Thymus (tissue), 11 donors: Measurements from ENCODE around the gene CCDC9B. TPM values are rescaled to one million over a fixed set of nuclear protein-coding genes. Genes with fewer than 3 reads are reported as not detected.

ENCODE experiments used
- DNase-seq, 9 donors: peaks; one replicate each; pipeline ENCODE4 v3.0.0-alpha.2; 2013; ENCODE audit warnings: low spot score in 9 of 9, low read depth in 6 of 9, missing footprints in 1 of 9
- H3K27ac ChIP-seq, 2 donors: one replicate each; pipeline ENCODE4 v1.5.1; 2013; ENCODE audit warnings: control low read depth in 1 of 2, low read depth in 1 of 2, low read length in 1 of 2, mild to moderate bottlenecking in 1 of 2, moderate library complexity in 1 of 2
- H3K27me3 ChIP-seq, 2 donors: one replicate each; pipeline ENCODE4 v1.5.1; 2013; ENCODE audit warnings: low read length in 1 of 2; ENCODE audit not compliant: control insufficient read depth in 2 of 2, insufficient read depth in 1 of 2
- H3K36me3 ChIP-seq, 2 donors: one replicate each; pipeline ENCODE4 v1.5.1; 2013; ENCODE audit warnings: low read length in 1 of 2, mild to moderate bottlenecking in 1 of 2, moderate library complexity in 1 of 2; ENCODE audit not compliant: control insufficient read depth in 2 of 2, insufficient read depth in 2 of 2
- H3K4me1 ChIP-seq, 2 donors: one replicate each; pipeline ENCODE4 v1.5.1; 2013; ENCODE audit warnings: low read length in 2 of 2; ENCODE audit not compliant: control insufficient read depth in 2 of 2, insufficient read depth in 2 of 2
- H3K4me3 ChIP-seq, 2 donors: one replicate each; pipeline ENCODE4 v1.5.1; 2013; ENCODE audit warnings: low read length in 2 of 2, control low read depth in 1 of 2, mild to moderate bottlenecking in 1 of 2
- H3K9me3 ChIP-seq, 2 donors: one replicate each; pipeline ENCODE4 v1.5.1; 2013; ENCODE audit warnings: low read length in 1 of 2, mild to moderate bottlenecking in 1 of 2; ENCODE audit not compliant: control insufficient read depth in 2 of 2, insufficient read depth in 1 of 2
- WGBS: extraction: QIAGEN DNeasy Blood & Tissue Kit; methylation state at CpG from one replicate; pipeline ENCODE4 v1.1.7; 2013; 5-methylcytosine and 5-hydroxymethylcytosine counted together
- polyA plus RNA-seq: library from polyadenylated mRNA; stranded (reverse); fragments of 200-250 nt; gene quantifications from one replicate; pipeline ENCODE4 v1.2.3, GENCODE V29; 2013
- total RNA-seq: library from RNA; stranded (reverse); fragments of 120-200 nt; gene quantifications from one replicate; pipeline ENCODE4 v1.2.4, GENCODE V29; 2013
- donor health status: healthy.

CCDC9B gene
- total and polyA plus RNA-seq, 2 donors = 0.28 to 3.6 TPM

DNA sequence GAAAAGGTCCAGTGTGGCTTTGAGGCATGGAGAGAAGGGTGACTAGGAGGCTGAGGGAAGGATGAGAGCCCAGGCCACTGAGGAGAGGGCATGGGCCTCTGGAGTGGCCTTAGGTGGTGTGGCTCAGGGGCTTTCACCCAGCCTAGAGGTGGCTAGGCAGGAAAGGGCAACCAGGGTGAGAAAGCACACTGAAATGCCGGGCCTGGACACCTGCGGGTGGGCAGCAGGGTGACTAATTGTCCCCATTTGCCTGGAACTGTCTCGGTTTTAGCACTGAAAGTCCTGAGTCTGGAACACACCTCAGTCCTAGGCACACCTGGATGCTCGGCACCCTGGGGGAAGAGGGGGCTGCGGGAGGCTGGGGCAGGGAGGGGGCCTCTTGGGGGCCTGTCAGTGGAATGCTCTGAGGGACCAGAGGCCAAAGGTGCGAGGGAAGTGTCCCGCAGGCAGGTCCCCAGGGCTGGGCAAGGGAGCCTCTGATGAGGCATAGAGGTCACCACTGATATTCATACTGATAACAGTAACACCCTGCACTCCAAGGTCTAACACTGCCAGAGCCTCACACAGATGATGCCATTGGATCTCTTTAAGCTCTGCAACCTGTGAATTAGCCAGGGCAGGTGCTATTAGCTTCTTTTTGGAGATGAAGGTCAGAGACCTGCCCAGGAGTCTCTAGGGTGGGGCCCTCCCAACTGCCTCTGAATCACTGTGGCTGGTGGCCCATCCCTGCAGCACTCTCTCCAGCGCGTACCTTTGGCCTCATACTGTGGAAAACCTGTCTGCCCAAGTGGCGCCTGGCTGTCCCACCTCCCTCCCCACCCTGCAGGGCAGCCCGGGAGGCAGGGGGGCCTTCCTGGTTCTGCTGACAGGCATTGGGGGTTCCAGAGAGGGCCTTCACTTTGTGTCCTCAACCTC lies 7.1 kb upstream of the CCDC9B start:
- Histone ChIP-seq H3K36me3 (no peaks in the 10 kb centered on the region), H3K4me1 (no peaks in the 10 kb centered on the region), H3K27ac (no peak overlapping the region), H3K27me3 (no peaks in the 10 kb centered on the region), H3K9me3 (no peaks in the 10 kb centered on the region), H3K4me3 (no peak overlapping the region)
- DNase-seq = no peak
- WGBS = 93% methylated on average over 11 of the region's 11 CpGs

DNA sequence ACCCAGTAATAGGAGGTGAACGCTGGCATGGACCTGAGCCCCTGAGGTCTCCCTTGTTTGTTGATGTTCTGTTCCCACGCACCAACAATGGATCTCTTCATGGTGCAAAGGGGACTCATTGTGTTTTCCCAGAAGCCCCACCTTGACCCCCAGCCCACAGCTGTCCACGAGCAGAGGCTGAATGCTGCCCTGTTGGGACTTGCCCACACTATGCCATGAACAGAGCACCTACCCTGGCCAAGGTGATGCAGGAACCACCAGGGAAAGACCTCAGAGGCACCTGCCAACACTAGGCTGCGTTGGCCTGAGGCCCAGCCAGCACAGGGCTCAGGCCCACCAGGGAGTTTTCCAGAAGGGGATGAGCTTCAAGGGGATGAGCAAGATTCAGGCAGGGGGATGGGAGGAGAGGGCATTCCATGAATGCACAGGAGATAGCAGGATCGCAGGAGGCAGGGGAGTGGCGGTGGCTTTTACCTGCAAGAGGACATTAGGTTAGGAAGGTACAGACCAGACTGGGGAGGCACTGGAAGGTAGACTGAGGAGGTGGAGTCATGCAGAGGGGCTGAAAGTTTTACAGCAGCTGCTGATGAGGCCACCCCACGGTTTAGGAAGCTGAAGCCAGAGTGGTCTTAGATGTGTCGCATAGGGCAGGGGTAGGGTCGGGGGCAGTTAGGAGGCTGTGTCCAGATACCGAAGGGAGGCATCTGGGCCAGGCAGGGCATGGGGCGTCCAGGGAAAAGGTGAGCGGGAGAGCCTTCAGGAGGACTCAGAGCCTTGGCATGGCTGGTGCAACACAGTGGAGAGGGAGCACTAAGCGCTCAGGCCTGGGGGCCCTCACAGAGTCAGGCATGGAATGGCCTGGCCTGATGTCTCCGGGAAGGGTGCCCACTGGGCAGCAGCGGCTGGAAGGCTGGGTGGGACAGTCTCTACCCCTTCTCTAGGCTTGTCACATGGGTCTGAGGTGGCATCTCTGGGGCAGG lies 6.1 kb upstream of the CCDC9B start:
- DNase-seq = no peak
- Histone ChIP-seq H3K27me3 (no peaks in the 10 kb centered on the region), H3K4me3 (no peak overlapping the region), H3K27ac (no peak overlapping the region), H3K9me3 (no peaks in the 10 kb centered on the region), H3K36me3 (no peaks in the 10 kb centered on the region), H3K4me1 (no peaks in the 10 kb centered on the region)
- 96% methylated on average over 15 of the region's 15 CpGs for WGBS

GRCh38 chr15:40345867-40346578 lies 5.3 kb upstream of the CCDC9B start:
- Histone ChIP-seq H3K27ac (no peak overlapping the region), H3K9me3 (no peaks in the 10 kb centered on the region), H3K27me3 (no peaks in the 10 kb centered on the region), H3K36me3 (no peaks in the 10 kb centered on the region), H3K4me1 (no peaks in the 10 kb centered on the region), H3K4me3 (no peak overlapping the region)
- DNase-seq = no peak
- 97% methylated on average over 6 of the region's 6 CpGs for WGBS

DNA sequence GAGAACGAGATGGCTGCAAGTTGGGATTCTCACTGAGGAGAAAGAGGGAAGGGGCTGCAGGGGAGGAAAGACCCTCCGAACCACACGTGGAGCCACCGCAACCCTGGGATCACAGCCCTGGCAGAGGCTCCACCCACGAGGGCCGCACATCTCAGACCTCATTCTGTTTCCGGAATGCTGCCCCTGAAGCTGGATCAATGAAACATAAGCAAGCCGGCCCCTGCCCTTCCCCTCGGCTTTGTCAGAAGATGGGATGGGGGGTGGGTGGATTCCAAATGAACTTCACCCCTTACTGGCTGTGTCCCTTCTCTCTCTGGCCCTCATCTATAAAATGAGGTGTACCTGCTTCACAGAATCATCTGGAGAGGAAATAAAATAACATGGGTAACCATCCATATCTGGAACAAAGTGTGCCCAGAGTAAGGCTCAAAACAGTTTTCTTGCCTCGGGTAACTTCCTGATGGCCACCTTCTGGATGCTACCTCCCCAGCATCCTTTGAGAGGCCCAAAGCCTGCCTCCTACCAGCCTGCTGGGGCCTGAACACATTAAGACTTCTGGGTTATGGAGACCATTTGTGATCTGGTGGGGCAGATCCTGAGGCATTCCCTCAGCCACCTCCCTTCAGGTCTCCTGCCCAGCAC lies 4.6 kb upstream of the CCDC9B start:
- Histone ChIP-seq H3K4me3 (no peak overlapping the region), H3K36me3 (no peaks in the 10 kb centered on the region), H3K27ac (no peak overlapping the region), H3K4me1 (peaks cover 0 to 3% of the 10 kb centered on the region in 2 donors), H3K27me3 (no peaks in the 10 kb centered on the region), H3K9me3 (no peaks in the 10 kb centered on the region)
- DNase-seq = no peak
- WGBS = 91% methylated on average over 10 of the region's 10 CpGs

- 45% methylated on average over 15 of the region's 15 CpGs for WGBS
- peak in 2 of 9 donors; percentile 67 to 75 for DNase-seq
Observed at GRCh38 chr15:40344631-40345120, 3.9 kb upstream of the CCDC9B start.

DNA sequence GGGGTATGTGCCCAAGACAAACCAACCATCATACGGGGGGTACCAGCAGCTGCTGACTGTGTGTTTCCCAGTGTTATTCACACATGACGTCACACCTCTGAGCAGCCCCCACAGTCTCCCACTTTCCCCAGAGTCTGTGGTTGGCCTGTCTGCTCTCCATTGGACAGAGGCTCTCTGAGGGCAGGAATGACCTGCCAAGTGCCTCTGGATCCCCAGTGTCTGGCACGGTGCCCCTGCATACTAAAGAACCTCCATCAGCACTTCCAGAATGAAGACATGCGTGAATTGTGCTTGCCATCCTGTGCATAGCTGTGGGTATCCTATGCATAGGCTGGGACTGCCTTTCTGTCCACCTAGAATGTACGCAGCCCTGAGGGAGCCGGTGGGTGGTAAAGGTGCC lies 3.5 kb upstream of the CCDC9B start:
- Histone ChIP-seq H3K9me3 (no peaks in the 10 kb centered on the region), H3K36me3 (no peaks in the 10 kb centered on the region), H3K4me1 (peaks cover 0 to 4% of the 10 kb centered on the region in 2 donors), H3K27me3 (no peaks in the 10 kb centered on the region), H3K4me3 (no peak overlapping the region), H3K27ac (no peak overlapping the region)
- DNase-seq = no peak
- 53% methylated on average over 6 of the region's 6 CpGs for WGBS

More at GRCh38 chr15:40344631-40345120, 3.9 kb upstream of the CCDC9B start:
- no peaks in the 10 kb centered on the region for H3K36me3 ChIP-seq
- peaks cover 0 to 4% of the 10 kb centered on the region in 2 donors for H3K4me1 ChIP-seq
- no peaks in the 10 kb centered on the region for H3K27me3 ChIP-seq
- H3K9me3 ChIP-seq = no peaks in the 10 kb centered on the region
- H3K27ac ChIP-seq = no peak overlapping the region
- H3K4me3 ChIP-seq = no peak overlapping the region

GRCh38 chr15:40343512-40343911 lies 2.8 kb upstream of the CCDC9B start:
- H3K27me3 ChIP-seq = no peaks in the 10 kb centered on the region
- 95% methylated on average over 10 of the region's 10 CpGs for WGBS
- DNase-seq = no peak
- H3K36me3 ChIP-seq = no peaks in the 10 kb centered on the region
- H3K27ac ChIP-seq = no peak overlapping the region
- H3K4me1 ChIP-seq = peaks cover 0 to 4% of the 10 kb centered on the region in 2 donors
- H3K9me3 ChIP-seq = no peaks in the 10 kb centered on the region
- no peak overlapping the region for H3K4me3 ChIP-seq
